Measurements from ENCODE around the gene TSHR.

TSHR gene

GRCh38 chr14:81062380-81062779, 107.0 kb downstream of the TSHR start:
- H3K4me3 ChIP-seq (ENCODE audit: low read depth, low read length): no peak overlapping the region

GRCh38 chr14:81062816-81063215, 107.4 kb downstream of the TSHR start:
- peak; percentile 8 for TF ChIP-seq CTCF (IDR thresholded peaks at IDR 0.05; ENCODE audit: insufficient read depth, low read depth, low read length, missing control alignments)
- H3K4me3 ChIP-seq (ENCODE audit: low read depth, low read length): no peak overlapping the region
- DNase-seq (ENCODE audit: low read depth): peak; percentile 42

More at GRCh38 chr14:81062380-81062779, 107.0 kb downstream of the TSHR start:
- TF ChIP-seq CTCF (IDR thresholded peaks at IDR 0.05; ENCODE audit: insufficient read depth, low read depth, low read length, missing control alignments): no peak
- DNase-seq (ENCODE audit: low read depth): no peak

GRCh38 chr14:81066672-81067071, 111.3 kb downstream of the TSHR start:
- no peak for TF ChIP-seq CTCF (IDR thresholded peaks at IDR 0.05; ENCODE audit: insufficient read depth, low read depth, low read length, missing control alignments)
- H3K4me3 ChIP-seq (ENCODE audit: low read depth, low read length): no peak overlapping the region
- no peak for DNase-seq (ENCODE audit: low read depth)

- DNase-seq (ENCODE audit: low read depth): no peak
- no peak overlapping the region for H3K4me3 ChIP-seq (ENCODE audit: low read depth, low read length)
- TF ChIP-seq CTCF (IDR thresholded peaks at IDR 0.05; ENCODE audit: insufficient read depth, low read depth, low read length, missing control alignments): no peak
Observed at GRCh38 chr14:81067156-81067555, 111.7 kb downstream of the TSHR start.

GRCh38 chr14:81068176-81068782, 112.9 kb downstream of the TSHR start:
- no peak for TF ChIP-seq CTCF (IDR thresholded peaks at IDR 0.05; ENCODE audit: insufficient read depth, low read depth, low read length, missing control alignments)
- no peak overlapping the region for H3K4me3 ChIP-seq (ENCODE audit: low read depth, low read length)
- no peak for DNase-seq (ENCODE audit: low read depth)

GRCh38 chr14:81070511-81070910, 115.1 kb downstream of the TSHR start:
- no peak for TF ChIP-seq CTCF (IDR thresholded peaks at IDR 0.05; ENCODE audit: insufficient read depth, low read depth, low read length, missing control alignments)
- DNase-seq (ENCODE audit: low read depth): no peak
- H3K4me3 ChIP-seq (ENCODE audit: low read depth, low read length): no peak overlapping the region

- no peak for DNase-seq (ENCODE audit: low read depth)
- no peak for TF ChIP-seq CTCF (IDR thresholded peaks at IDR 0.05; ENCODE audit: insufficient read depth, low read depth, low read length, missing control alignments)
- H3K4me3 ChIP-seq (ENCODE audit: low read depth, low read length): no peak overlapping the region
Observed at GRCh38 chr14:81085596-81085995, 130.2 kb downstream of the TSHR start.
